Measurements from ENCODE around the gene ARHGEF1. TPM values are rescaled to one million over a fixed set of nuclear protein-coding genes. Genes with fewer than 3 reads are reported as not detected.

The ARHGEF1 gene
- total RNA-seq, 1 donor from 2014 or later = 73.1 TPM

- no peak for TF ChIP-seq CTCF (IDR thresholded peaks at IDR 0.05; ENCODE audit: insufficient read depth, low read depth, low read length)
- TF ChIP-seq EZH2 (IDR thresholded peaks at IDR 0.05; ENCODE audit: insufficient read depth, low read length) = no peak
- H3K27ac ChIP-seq (ENCODE audit: low read depth, low read length) = no peak overlapping the region
- no peaks in the 10 kb centered on the region for H3K79me2 ChIP-seq (ENCODE audit: insufficient read depth, low read length)
- Mint-ChIP-seq H3K27me3 (ENCODE audit: low read depth, unreplicated experiment) (peaks cover 34% of the 10 kb centered on the region), H3K4me1 (ENCODE audit: low read depth, unreplicated experiment) (no peaks in the 10 kb centered on the region), H3K27ac (ENCODE audit: unreplicated experiment) (no peak overlapping the region), H3K36me3 (ENCODE audit: low read depth, unreplicated experiment) (no peaks in the 10 kb centered on the region), H3K9me3 (ENCODE audit: unreplicated experiment) (peaks cover 10% of the 10 kb centered on the region), H3K4me3 (ENCODE audit: unreplicated experiment) (no peak overlapping the region)
- DNase-seq (ENCODE audit: low read depth) = no peak
- no peaks in the 10 kb centered on the region for H3K4me1 ChIP-seq (ENCODE audit: insufficient read depth, low read length)
- no peak overlapping the region for H3K9ac ChIP-seq (ENCODE audit: low read length)
- no peak overlapping the region for H2AFZ ChIP-seq (ENCODE audit: low read depth, low read length)
- no peak overlapping the region for H3K4me2 ChIP-seq (ENCODE audit: low read length)
- H4K20me1 ChIP-seq (ENCODE audit: insufficient read depth, low read length) = peaks cover 24% of the 10 kb centered on the region
- H3K36me3 ChIP-seq (ENCODE audit: insufficient read depth, low read length) = no peaks in the 10 kb centered on the region
- peaks cover 10% of the 10 kb centered on the region for H3K9me3 ChIP-seq (ENCODE audit: insufficient read depth, low read depth, low read length)
- no peak overlapping the region for H3K4me3 ChIP-seq (ENCODE audit: insufficient read depth, low read depth, low read length)
- no peak for FAIRE-seq
- peaks cover 79% of the 10 kb centered on the region for H3K27me3 ChIP-seq (ENCODE audit: insufficient read depth, low read length)
Measured at GRCh38 chr19:41925208-41926003, 42.4 kb downstream of the ARHGEF1 start.

GRCh38 chr19:41926028-41926762 is 43.2 kb downstream of the ARHGEF1 start:
- Histone ChIP-seq H3K4me1 (ENCODE audit: insufficient read depth, low read length) (no peaks in the 10 kb centered on the region), H2AFZ (ENCODE audit: low read depth, low read length) (no peak overlapping the region), H4K20me1 (ENCODE audit: insufficient read depth, low read length) (peaks cover 24% of the 10 kb centered on the region), H3K9me3 (ENCODE audit: insufficient read depth, low read depth, low read length) (peaks cover 7% of the 10 kb centered on the region), H3K9ac (ENCODE audit: low read length) (no peak overlapping the region), H3K27me3 (ENCODE audit: insufficient read depth, low read length) (peaks cover 79% of the 10 kb centered on the region), H3K36me3 (ENCODE audit: insufficient read depth, low read length) (no peaks in the 10 kb centered on the region), H3K4me2 (ENCODE audit: low read length) (no peak overlapping the region), H3K4me3 (ENCODE audit: insufficient read depth, low read depth, low read length) (no peak overlapping the region), H3K27ac (ENCODE audit: low read depth, low read length) (no peak overlapping the region), H3K79me2 (ENCODE audit: insufficient read depth, low read length) (no peaks in the 10 kb centered on the region)
- H3K4me3 Mint-ChIP-seq (ENCODE audit: unreplicated experiment) = no peak overlapping the region
- H3K4me1 Mint-ChIP-seq (ENCODE audit: low read depth, unreplicated experiment) = peaks cover 3% of the 10 kb centered on the region
- DNase-seq (ENCODE audit: low read depth) = no peak
- peaks cover 10% of the 10 kb centered on the region for H3K9me3 Mint-ChIP-seq (ENCODE audit: unreplicated experiment)
- TF ChIP-seq EZH2 (IDR thresholded peaks at IDR 0.05; ENCODE audit: insufficient read depth, low read length) = no peak
- TF ChIP-seq CTCF (IDR thresholded peaks at IDR 0.05; ENCODE audit: insufficient read depth, low read depth, low read length) = no peak
- no peak overlapping the region for H3K27ac Mint-ChIP-seq (ENCODE audit: unreplicated experiment)
- no peak for FAIRE-seq
- H3K36me3 Mint-ChIP-seq (ENCODE audit: low read depth, unreplicated experiment) = peaks cover 2% of the 10 kb centered on the region
- H3K27me3 Mint-ChIP-seq (ENCODE audit: low read depth, unreplicated experiment) = peaks cover 41% of the 10 kb centered on the region

Measured in astrocyte (in vitro differentiated cells and primary cell).